COLO829 (cell line): Measurements from ENCODE around the gene EBLN1.
"Not testable (repeated sequence)": the region's sequence is repeated elsewhere in the genome, so short reads cannot be mapped to it uniquely, and the experiment has no call there.

Experiments used
- DNase-seq: peaks from one replicate; pipeline ENCODE4 v3.0.0; 2012; ENCODE audit warnings: low spot score

The EBLN1 gene

GRCh38 chr10:22228167-22228938, 10.5 kb upstream of the EBLN1 start:
- DNase-seq, result no peak

DNA sequence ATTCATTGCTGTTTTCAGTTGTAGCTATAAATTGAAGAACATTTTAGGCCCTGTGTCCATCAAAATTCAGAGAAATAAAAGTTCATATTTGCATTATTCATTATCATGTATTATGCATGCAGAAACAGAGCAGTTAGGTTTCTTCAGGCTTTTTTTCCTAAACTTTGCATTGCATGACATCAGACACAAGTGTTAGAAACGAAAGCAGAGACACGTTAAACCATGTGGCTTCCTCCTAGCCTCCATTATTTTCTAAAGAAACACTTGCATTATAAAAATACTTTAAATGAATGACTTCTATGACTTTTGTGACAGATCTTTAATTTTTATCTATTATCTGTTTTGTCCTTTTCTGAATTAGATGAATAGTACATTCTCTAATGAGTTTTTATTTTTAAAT, 8.8 kb upstream of the EBLN1 start:
- DNase-seq, result no peak

DNA sequence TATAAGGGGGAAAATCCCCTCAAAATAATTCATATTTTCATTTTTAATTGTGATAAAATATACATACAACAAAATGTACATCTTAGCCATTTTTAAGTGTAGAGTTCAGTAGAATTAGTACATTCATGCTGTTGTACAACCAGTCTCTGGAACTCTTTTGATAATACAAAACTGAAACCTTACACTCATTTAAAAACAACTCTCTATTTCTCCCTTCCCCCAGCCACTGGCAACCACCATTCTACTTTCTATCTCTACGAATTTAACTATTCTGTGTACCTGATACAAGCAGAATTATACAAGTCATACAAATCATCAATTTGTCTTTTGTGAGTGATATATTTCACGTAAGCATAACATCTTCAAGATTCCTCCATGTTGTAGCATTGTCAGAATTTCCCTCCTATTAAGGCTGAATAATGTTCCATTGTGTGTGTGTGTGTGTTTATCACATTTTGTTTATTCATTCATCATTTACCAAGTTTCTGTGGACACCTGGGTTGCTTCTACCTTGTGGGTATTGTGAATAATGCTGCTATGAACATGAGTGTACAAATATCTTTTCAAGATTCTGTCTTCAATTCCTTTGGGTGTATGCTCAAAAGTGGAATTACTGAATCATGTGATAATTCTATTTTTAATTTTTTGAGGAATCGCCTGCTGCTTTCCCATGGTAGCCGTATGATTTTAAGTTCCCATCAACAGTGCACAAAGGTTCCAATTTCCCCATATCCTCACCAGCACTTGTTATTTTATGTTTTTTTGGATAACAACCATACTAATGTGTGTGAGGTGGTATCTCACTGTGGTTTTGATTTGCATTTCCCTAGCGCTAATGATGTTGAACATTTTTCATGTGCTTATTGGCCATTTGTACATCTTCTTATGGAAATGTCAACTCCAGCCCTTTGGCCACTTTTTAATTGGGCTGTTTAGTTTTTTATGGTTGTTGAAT, 4.7 kb upstream of the EBLN1 start:
- DNase-seq, result no peak

GRCh38 chr10:22219308-22219707, 1.5 kb upstream of the EBLN1 start:
- no peak for DNase-seq

DNA sequence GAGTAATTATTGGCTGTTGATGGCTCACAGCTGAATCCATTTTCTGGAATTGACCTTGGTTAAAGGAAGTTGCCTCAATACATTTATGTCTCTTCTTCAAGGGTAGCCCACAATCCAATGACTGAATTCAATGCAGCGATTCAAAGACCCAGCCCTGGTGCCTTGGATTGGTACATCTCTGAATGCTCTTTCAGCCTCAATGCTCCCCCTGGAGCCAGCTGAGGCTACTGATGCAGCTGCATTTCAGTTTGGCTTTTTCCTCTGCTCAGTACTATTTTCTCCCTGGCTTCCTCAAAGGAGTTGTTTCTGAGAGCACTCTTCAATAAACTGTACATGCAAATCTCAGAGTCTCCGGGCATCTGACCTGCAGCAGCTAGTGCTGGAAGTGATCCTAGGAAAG, 633 bp upstream of the EBLN1 start:
- DNase-seq, result no peak

DNA sequence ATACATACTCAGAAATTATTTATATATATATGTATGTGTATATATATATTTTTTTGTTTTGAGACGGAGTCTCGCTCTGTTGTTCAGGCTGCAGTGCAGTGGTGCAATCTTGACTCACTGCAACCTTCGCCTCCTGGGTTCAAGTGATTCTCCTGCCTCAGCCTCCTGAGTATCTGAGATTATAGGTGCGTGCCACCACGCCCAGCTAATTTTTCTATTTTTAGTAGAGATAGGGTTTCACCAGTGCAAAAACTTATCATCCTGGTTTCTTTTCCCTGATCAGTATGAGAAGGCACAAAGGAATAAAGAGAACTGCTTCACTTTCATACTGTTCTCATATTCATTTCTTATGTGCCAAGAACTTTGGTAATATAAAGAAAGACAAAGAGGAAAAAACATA, 731 bp downstream of the EBLN1 start:
- DNase-seq, result not testable (repeated sequence)

DNA sequence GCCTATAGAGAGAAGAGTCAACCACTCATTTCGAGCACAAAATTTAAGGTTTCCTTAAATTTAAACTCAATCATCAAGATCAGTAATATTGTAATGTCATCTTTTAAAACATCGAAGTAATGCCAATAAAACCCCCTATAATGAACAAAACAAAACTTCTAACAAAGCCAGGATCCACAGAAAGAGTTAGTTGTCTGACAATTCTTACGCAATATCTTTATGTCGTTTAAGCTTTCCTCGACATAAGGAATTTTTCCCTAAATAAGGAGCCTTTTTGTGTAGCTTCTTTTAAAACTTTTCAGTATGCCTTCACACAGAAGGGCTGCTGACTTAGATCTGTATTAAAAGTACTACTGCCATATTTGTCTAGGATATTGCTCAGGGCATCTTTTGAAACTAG, 7.5 kb downstream of the EBLN1 start:
- DNase-seq, result no peak

GRCh38 chr10:22193945-22194344, 23.9 kb downstream of the EBLN1 start:
- DNase-seq, result no peak

DNA sequence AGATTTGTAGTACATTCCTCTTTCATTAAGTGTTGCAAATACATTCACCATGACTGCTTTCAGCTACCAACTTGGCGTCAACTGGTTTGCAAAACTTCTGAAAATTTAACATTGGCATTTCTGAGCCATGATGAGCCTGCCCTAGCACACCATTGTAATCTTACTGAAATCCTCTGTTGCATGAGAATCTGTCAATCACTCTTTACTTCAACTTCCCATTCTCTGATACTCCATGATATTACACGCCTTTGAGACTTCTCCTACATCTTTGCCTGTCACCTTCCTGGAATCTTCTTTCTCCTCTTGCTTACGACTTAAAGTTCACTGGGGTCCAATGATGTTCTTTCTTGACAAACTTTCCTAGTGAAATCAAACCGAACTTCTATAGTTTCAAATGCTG, 32.2 kb downstream of the EBLN1 start:
- no peak for DNase-seq

- DNase-seq, result no peak
Observed at GRCh38 chr10:22183771-22184461, 33.9 kb downstream of the EBLN1 start.

- DNase-seq, result no peak
Observed at GRCh38 chr10:22180724-22181123, 37.1 kb downstream of the EBLN1 start.

DNA sequence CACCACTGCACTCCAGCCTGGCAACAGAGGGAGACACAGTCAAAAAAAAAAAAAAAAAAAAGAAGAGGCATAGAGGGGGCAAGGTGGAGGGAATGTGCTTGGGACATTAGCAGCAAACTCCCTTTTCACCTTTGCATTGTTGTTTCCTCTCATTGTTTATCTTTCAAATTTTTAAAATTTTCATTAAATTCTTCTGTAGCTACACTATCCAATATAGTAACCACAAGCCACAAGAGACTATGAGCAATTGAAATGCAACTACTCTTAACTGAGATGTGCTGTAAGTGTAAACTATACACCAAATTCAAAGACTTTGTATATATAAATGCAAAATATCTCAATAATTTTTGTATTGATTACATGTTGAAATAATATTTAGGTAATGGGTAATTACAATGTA, 43.4 kb downstream of the EBLN1 start:
- DNase-seq, result no peak

- no peak for DNase-seq
Observed at GRCh38 chr10:22171131-22171530, 46.7 kb downstream of the EBLN1 start.

DNA sequence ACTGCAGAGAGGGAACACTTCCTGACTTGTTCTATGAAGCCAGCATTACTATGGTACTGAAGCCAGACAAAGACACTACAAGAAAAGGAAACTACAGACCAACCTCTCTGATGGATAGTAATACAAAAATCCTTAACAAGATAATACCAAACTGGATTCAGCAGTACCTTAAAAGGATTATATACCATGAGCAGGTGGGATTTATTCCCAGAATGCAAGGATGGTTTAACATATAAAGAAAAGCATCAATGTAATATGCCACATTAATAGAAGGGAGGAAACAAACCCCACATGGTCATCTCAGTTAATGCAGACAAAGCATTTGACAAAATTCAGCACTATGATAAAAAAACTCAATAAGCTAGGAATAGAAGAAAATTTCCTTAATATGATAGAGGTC, 47.2 kb downstream of the EBLN1 start:
- no peak for DNase-seq

DNA sequence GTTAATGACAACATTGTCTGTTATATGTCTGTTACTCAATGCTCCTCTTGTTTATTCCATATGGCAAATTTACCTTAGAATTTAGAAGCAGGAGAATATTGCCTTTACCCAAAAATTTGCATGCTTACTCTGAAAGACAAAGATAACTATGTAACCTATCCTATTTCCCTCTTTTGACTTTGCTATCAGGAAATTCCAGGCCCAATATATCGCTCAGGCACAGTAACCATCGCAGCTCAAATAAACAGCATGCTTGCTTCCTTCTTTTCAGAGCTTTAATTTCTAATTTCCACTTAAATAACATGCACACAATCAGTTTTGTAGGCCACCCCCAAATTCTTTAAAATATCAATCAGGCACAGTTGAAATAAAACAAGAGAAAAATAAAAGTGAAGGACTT, 57.8 kb downstream of the EBLN1 start:
- no peak for DNase-seq

DNA sequence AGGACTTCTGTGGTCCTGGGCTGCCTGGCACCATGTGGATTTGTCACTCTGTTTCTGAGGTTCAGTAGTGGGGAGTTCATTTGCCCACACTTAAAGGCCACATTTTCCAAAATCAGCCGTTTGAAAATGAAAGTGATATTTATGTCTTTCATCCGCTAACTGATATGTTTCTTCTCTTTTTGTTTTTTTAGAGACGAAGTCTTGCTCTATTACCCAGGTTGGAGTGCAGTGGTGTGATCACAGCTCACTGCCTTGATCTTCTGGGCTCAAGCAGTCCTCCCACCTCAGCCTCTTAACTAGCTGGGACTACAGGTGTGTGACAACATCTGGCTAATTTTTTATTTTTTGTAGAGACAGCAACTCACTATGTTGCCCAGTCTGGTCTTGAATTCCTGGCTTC, 58.6 kb downstream of the EBLN1 start:
- DNase-seq, result no peak
